ENCODE measurements around the gene CPVL. TPM values are rescaled to one million over a fixed set of nuclear protein-coding genes. Genes with fewer than 3 reads are reported as not detected.
A peak's percentile ranks its signal among the peaks of the same experiment; 100 is the strongest.

Gene CPVL
- total RNA-seq, 1 donor from 2014 or later = not detected

DNA sequence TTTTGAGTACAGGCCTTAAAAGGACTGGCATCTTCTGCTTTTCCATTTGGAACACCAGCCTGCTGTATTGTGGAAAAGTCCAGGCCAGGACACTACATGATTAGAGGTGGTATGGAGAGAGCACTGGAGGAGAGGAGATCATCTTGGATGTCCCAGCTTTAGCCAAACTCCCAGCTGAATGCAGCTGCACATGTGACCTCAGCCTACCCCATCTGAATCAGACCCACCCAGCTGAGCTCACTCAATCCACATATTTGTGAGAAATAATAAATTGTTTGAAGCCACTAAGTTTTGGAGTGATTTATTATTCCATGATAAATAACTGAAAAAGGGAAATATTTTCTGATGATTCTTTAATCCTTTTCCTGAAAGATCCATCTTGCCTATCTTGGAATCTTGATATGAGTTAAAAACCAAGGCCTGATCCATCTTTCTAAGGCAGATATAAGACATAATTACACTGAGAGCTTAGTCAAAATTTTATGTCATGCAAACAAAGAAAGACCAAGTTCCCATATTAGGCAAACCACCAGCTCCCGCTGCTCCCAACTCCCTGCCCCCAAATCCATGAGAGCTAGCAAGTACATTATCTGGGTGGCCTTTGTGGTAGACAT is 133.1 kb downstream of the CPVL start:
- FAIRE-seq (no peak), DNase-seq (ENCODE audit: low read depth) (no peak)
- no peaks in the 10 kb centered on the region for H3K36me3 ChIP-seq (ENCODE audit: control insufficient read depth, insufficient read depth, low read length)
- H3K27me3 ChIP-seq (ENCODE audit: control insufficient read depth, insufficient read depth, low read length) = no peaks in the 10 kb centered on the region
- TF ChIP-seq, protein P1, sequence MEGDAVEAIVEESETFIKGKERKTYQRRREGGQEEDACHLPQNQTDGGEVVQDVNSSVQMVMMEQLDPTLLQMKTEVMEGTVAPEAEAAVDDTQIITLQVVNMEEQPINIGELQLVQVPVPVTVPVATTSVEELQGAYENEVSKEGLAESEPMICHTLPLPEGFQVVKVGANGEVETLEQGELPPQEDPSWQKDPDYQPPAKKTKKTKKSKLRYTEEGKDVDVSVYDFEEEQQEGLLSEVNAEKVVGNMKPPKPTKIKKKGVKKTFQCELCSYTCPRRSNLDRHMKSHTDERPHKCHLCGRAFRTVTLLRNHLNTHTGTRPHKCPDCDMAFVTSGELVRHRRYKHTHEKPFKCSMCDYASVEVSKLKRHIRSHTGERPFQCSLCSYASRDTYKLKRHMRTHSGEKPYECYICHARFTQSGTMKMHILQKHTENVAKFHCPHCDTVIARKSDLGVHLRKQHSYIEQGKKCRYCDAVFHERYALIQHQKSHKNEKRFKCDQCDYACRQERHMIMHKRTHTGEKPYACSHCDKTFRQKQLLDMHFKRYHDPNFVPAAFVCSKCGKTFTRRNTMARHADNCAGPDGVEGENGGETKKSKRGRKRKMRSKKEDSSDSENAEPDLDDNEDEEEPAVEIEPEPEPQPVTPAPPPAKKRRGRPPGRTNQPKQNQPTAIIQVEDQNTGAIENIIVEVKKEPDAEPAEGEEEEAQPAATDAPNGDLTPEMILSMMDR (IDR thresholded peaks at IDR 0.05; ENCODE audit: insufficient read depth, low read length, severe bottlenecking) = no peak
- no peak overlapping the region for H3K4me3 ChIP-seq (ENCODE audit: low read depth, low read length)

DNA sequence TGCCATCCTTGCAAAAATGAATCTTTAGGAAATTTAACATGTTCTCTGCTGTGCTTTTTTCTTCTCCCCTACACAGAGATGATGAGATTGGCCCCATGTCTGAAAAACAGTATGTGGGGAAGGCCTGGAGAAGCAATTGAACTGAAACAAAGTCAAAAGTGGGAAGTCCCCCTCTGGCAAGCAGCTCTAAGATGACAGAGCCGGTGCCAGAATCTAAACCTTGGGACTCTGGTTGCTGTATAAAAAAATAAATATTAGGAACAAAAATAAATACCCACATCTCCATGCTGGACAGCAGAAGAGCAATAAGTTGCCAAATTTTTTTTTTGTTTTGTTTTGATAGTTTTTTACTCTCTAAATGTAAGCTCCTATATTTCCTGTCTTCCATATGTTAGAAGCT is 136.4 kb downstream of the CPVL start:
- FAIRE-seq (no peak), DNase-seq (ENCODE audit: low read depth) (no peak)
- no peaks in the 10 kb centered on the region for H3K36me3 ChIP-seq (ENCODE audit: control insufficient read depth, insufficient read depth, low read length)
- no peak overlapping the region for H3K4me3 ChIP-seq (ENCODE audit: low read depth, low read length)
- TF ChIP-seq, protein P1 (IDR thresholded peaks at IDR 0.05; ENCODE audit: insufficient read depth, low read length, severe bottlenecking) = no peak
- no peaks in the 10 kb centered on the region for H3K27me3 ChIP-seq (ENCODE audit: control insufficient read depth, insufficient read depth, low read length)

DNA sequence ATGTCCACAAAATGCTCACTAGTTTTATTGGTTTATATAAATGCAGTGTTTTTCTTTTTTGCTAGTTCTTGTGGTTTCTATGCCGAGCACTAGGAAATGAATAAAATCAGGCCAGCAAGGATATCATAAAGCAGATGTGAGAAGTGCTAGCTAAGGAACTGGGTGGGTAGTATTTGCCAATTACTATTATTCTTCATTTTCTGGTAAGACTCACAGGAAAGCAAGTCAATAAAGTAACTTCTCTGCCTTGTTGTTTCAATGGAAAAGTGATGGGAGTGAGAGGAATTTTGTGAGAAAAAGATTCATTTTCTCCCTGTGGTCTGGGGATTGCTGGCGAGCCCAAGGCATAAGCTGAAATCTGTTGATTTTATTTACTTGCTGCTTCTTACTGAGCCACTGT is 137.7 kb downstream of the CPVL start:
- no peak overlapping the region for H3K4me3 ChIP-seq (ENCODE audit: low read depth, low read length)
- TF ChIP-seq, protein P1 (IDR thresholded peaks at IDR 0.05; ENCODE audit: insufficient read depth, low read length, severe bottlenecking) = no peak
- H3K36me3 ChIP-seq (ENCODE audit: control insufficient read depth, insufficient read depth, low read length) = no peaks in the 10 kb centered on the region
- DNase-seq (ENCODE audit: low read depth) = no peak
- no peaks in the 10 kb centered on the region for H3K27me3 ChIP-seq (ENCODE audit: control insufficient read depth, insufficient read depth, low read length)
- no peak for FAIRE-seq

DNA sequence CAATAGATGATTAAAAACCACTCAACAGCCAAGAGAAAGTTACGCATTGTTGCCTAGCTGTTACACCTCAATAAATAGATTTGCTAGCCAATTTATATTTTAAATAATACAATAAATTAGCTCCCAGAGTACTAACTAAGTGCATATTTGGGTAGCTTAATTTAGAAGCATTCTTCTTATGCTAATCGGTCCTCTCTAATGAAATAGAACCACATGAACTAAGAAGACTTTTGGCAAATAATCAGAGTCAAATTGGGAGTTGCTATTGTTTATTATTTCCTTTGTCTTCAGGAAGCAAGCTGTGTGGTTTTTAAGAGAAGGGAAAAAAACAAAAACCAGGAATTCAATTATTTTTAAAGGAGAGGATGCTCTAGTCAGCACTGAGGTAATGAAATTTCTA is 139.2 kb downstream of the CPVL start:
- TF ChIP-seq, protein P1 (IDR thresholded peaks at IDR 0.05; ENCODE audit: insufficient read depth, low read length, severe bottlenecking) = no peak
- no peak for FAIRE-seq
- no peak overlapping the region for H3K4me3 ChIP-seq (ENCODE audit: low read depth, low read length)
- H3K27me3 ChIP-seq (ENCODE audit: control insufficient read depth, insufficient read depth, low read length) = no peaks in the 10 kb centered on the region
- no peak for DNase-seq (ENCODE audit: low read depth)
- H3K36me3 ChIP-seq (ENCODE audit: control insufficient read depth, insufficient read depth, low read length) = no peaks in the 10 kb centered on the region

DNA sequence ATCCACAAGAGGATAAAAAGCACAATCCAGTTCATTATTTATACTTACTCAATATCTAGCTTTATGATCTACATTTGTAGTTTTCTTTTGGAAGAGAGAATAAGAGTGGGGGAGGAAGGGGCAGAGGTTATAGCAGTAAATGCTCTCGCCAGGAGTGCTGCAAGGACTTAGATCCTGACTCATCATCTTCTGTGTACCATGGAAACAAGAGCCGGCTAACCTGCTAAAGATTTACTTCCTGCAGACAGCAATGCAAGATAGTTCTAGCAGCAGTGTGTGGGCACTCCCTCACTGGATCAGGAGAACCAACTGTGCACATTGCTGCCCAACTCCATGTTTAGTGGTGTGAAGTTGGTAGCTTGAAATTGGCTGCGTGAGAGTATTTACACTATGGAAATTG is 140.5 kb downstream of the CPVL start:
- peak; percentile 70 for DNase-seq (ENCODE audit: low read depth)
- Histone ChIP-seq H3K36me3 (ENCODE audit: control insufficient read depth, insufficient read depth, low read length) (no peaks in the 10 kb centered on the region), H3K27me3 (ENCODE audit: control insufficient read depth, insufficient read depth, low read length) (no peaks in the 10 kb centered on the region), H3K4me3 (ENCODE audit: low read depth, low read length) (no peak overlapping the region)
- no peak for FAIRE-seq
- TF ChIP-seq, protein P1 (IDR thresholded peaks at IDR 0.05; ENCODE audit: insufficient read depth, low read length, severe bottlenecking) = no peak

DNA sequence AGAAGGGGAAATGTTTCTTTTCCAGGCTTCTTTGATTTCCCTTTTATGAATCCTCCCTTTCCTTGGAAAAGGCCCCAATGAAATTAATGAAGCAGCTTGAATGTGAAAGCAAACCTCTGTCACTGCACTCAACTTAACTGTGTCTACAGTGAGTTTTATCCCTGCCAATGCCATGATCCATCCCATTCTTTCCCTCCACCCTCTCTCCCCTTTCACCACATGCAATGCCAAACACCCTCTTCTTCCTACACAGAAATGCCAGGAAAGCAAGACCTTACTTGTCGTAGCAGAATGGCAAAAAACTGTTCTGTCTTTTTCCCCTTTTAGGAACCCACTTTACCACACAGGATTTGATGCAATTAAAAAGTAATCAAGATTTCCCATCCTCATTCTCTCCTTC is 140.9 kb downstream of the CPVL start:
- DNase-seq (ENCODE audit: low read depth) (no peak), FAIRE-seq (no peak)
- no peak overlapping the region for H3K4me3 ChIP-seq (ENCODE audit: low read depth, low read length)
- H3K36me3 ChIP-seq (ENCODE audit: control insufficient read depth, insufficient read depth, low read length) = no peaks in the 10 kb centered on the region
- TF ChIP-seq, protein P1 (IDR thresholded peaks at IDR 0.05; ENCODE audit: insufficient read depth, low read length, severe bottlenecking) = no peak
- no peaks in the 10 kb centered on the region for H3K27me3 ChIP-seq (ENCODE audit: control insufficient read depth, insufficient read depth, low read length)

Measured in bronchial epithelial cell (primary cell).